Tongue (tissue), 2 donors: ENCODE results near the gene PITPNM3. TPM values are rescaled to one million over a fixed set of nuclear protein-coding genes. Genes with fewer than 3 reads are reported as not detected.

Source experiments
- DNase-seq: peaks from one replicate; pipeline ENCODE4 v3.0.0-alpha.2; 2015
- total RNA-seq: library from RNA; depleted of rRNA; stranded (reverse); fragments of >200 nt; gene quantifications from one replicate; pipeline ENCODE4 v1.2.3, GENCODE V29; 2014

The PITPNM3 gene
- total RNA-seq, 1 donor from 2014 or later, result 7.2 TPM

GRCh38 chr17:6551356-6551755, 5.0 kb downstream of the PITPNM3 start:
- peak; percentile 41 for DNase-seq

- DNase-seq, result no peak
These were observed 6.8 kb downstream of the PITPNM3 start for GRCh38 chr17:6549384-6550036.

GRCh38 chr17:6548578-6549330, 7.6 kb downstream of the PITPNM3 start:
- peak; percentile 83 for DNase-seq

GRCh38 chr17:6548034-6548433, 8.3 kb downstream of the PITPNM3 start:
- DNase-seq, result no peak

GRCh38 chr17:6547336-6547735, 9.0 kb downstream of the PITPNM3 start:
- no peak for DNase-seq

GRCh38 chr17:6546069-6546718, 10.2 kb downstream of the PITPNM3 start:
- no peak for DNase-seq

GRCh38 chr17:6545291-6545690, 11.1 kb downstream of the PITPNM3 start:
- no peak for DNase-seq

GRCh38 chr17:6544011-6544370, 12.4 kb downstream of the PITPNM3 start:
- DNase-seq, result no peak

GRCh38 chr17:6543079-6544010, 13.0 kb downstream of the PITPNM3 start:
- DNase-seq, result no peak

- DNase-seq, result no peak
These were observed 13.8 kb downstream of the PITPNM3 start for GRCh38 chr17:6542577-6542976.

- DNase-seq, result no peak
These were observed 14.5 kb downstream of the PITPNM3 start for GRCh38 chr17:6541886-6542285.

GRCh38 chr17:6539871-6540270, 16.5 kb downstream of the PITPNM3 start:
- no peak for DNase-seq

- no peak for DNase-seq
These were observed 19.7 kb downstream of the PITPNM3 start for GRCh38 chr17:6536566-6537065.

- DNase-seq, result peak; percentile 69
These were observed 20.3 kb downstream of the PITPNM3 start for GRCh38 chr17:6536053-6536452.

- DNase-seq, result no peak
These were observed 21.4 kb downstream of the PITPNM3 start for GRCh38 chr17:6534846-6535514.

GRCh38 chr17:6532441-6532885, 23.9 kb downstream of the PITPNM3 start:
- no peak for DNase-seq

GRCh38 chr17:6531575-6531974, 24.8 kb downstream of the PITPNM3 start:
- no peak for DNase-seq

- DNase-seq, result no peak
These were observed 25.9 kb downstream of the PITPNM3 start for GRCh38 chr17:6530324-6530920.

GRCh38 chr17:6528557-6528956, 27.8 kb downstream of the PITPNM3 start:
- no peak for DNase-seq

GRCh38 chr17:6526362-6527152, 29.8 kb downstream of the PITPNM3 start:
- DNase-seq, result no peak
